Large intestine (tissue), 3 donors: ENCODE data around the gene RPL31. TPM values are rescaled to one million over a fixed set of nuclear protein-coding genes. Genes with fewer than 3 reads are reported as not detected.

Source experiments
- DNase-seq, 2 donors: peaks; one replicate each; pipeline versions ENCODE4 v3.0.0 to v3.0.0-alpha.2; 2013
- H3K27ac ChIP-seq: one replicate; pipeline ENCODE4 v1.5.1; 2013; ENCODE audit warnings: low read length
- H3K27me3 ChIP-seq: 2 replicates; pipeline ENCODE4 v1.6.1; 2013; ENCODE audit warnings: low read length; ENCODE audit not compliant: control insufficient read depth, insufficient read depth
- H3K36me3 ChIP-seq: 2 replicates; pipeline ENCODE4 v1.6.1; 2013; ENCODE audit warnings: low read length; ENCODE audit not compliant: control insufficient read depth, insufficient read depth
- H3K4me1 ChIP-seq: one replicate; pipeline ENCODE4 v1.6.1; 2013; ENCODE audit warnings: low read length; ENCODE audit not compliant: control insufficient read depth, insufficient read depth
- H3K4me3 ChIP-seq: one replicate; pipeline ENCODE4 v1.5.1; 2013; ENCODE audit warnings: low read length
- H3K9me3 ChIP-seq: one replicate; pipeline ENCODE4 v1.6.1; 2013; ENCODE audit warnings: mild to moderate bottlenecking, low read depth, low read length, moderate library complexity; ENCODE audit not compliant: control insufficient read depth
- WGBS: methylation state at CpG from one replicate; pipeline ENCODE4 v1.1.5; 2013; ENCODE audit warnings: low lambda C conversion rate; ENCODE audit not compliant: insufficient coverage; 5-methylcytosine and 5-hydroxymethylcytosine counted together
- polyA plus RNA-seq: library from polyadenylated mRNA; unstranded; fragments of 120-200 nt; gene quantifications from one replicate; pipeline ENCODE4 v1.2.1, GENCODE V29; 2013

RPL31 gene
- polyA plus RNA-seq, 1 donor = 4,666 TPM

- Histone ChIP-seq H3K27ac (no peak overlapping the region), H3K36me3 (peaks cover 67% of the 10 kb centered on the region), H3K27me3 (no peaks in the 10 kb centered on the region), H3K4me3 (no peak overlapping the region), H3K9me3 (no peaks in the 10 kb centered on the region), H3K4me1 (no peaks in the 10 kb centered on the region)
- DNase-seq = no peak
- no CpG with 5 or more reads among the region's 9 CpGs for WGBS
These were observed 30.9 kb upstream of the RPL31 start for GRCh38 chr2:100971221-100971620.

GRCh38 chr2:100972452-100972851, 29.6 kb upstream of the RPL31 start:
- H3K4me1 ChIP-seq = no peaks in the 10 kb centered on the region
- H3K36me3 ChIP-seq = peaks cover 74% of the 10 kb centered on the region
- H3K4me3 ChIP-seq = no peak overlapping the region
- DNase-seq = no peak
- no CpG with 5 or more reads among the region's 7 CpGs for WGBS
- no peaks in the 10 kb centered on the region for H3K27me3 ChIP-seq
- H3K27ac ChIP-seq = no peak overlapping the region
- H3K9me3 ChIP-seq = no peaks in the 10 kb centered on the region

- peaks cover 58% of the 10 kb centered on the region for H3K36me3 ChIP-seq
- H3K27me3 ChIP-seq = no peaks in the 10 kb centered on the region
- H3K9me3 ChIP-seq = no peaks in the 10 kb centered on the region
- DNase-seq = no peak
- H3K4me3 ChIP-seq = no peak overlapping the region
- WGBS = no CpG with 5 or more reads among the region's 22 CpGs
- H3K27ac ChIP-seq = no peak overlapping the region
- H3K4me1 ChIP-seq = no peaks in the 10 kb centered on the region
These were observed 27.2 kb upstream of the RPL31 start for GRCh38 chr2:100974712-100975520.

- no peak overlapping the region for H3K27ac ChIP-seq
- H3K4me1 ChIP-seq = no peaks in the 10 kb centered on the region
- WGBS = no CpG with 5 or more reads among the region's 7 CpGs
- DNase-seq = no peak
- H3K9me3 ChIP-seq = no peaks in the 10 kb centered on the region
- peaks cover 56% of the 10 kb centered on the region for H3K36me3 ChIP-seq
- H3K27me3 ChIP-seq = no peaks in the 10 kb centered on the region
- H3K4me3 ChIP-seq = no peak overlapping the region
These were observed 26.6 kb upstream of the RPL31 start for GRCh38 chr2:100975521-100975785.

GRCh38 chr2:100976061-100976460, 26.0 kb upstream of the RPL31 start:
- peaks cover 54% of the 10 kb centered on the region for H3K36me3 ChIP-seq
- no peaks in the 10 kb centered on the region for H3K27me3 ChIP-seq
- peaks cover 5% of the 10 kb centered on the region for H3K4me1 ChIP-seq
- DNase-seq = no peak
- H3K27ac ChIP-seq = no peak overlapping the region
- no peak overlapping the region for H3K4me3 ChIP-seq
- WGBS = no CpG with 5 or more reads among the region's 6 CpGs
- no peaks in the 10 kb centered on the region for H3K9me3 ChIP-seq

GRCh38 chr2:100976645-100977391, 25.3 kb upstream of the RPL31 start:
- Histone ChIP-seq H3K36me3 (peaks cover 49% of the 10 kb centered on the region), H3K4me1 (peaks cover 9% of the 10 kb centered on the region), H3K27ac (no peak overlapping the region), H3K27me3 (no peaks in the 10 kb centered on the region), H3K9me3 (no peaks in the 10 kb centered on the region), H3K4me3 (no peak overlapping the region)
- no peak for DNase-seq
- no CpG with 5 or more reads among the region's 19 CpGs for WGBS

- WGBS = no CpG with 5 or more reads among the region's 12 CpGs
- H3K4me1 ChIP-seq = peaks cover 9% of the 10 kb centered on the region
- H3K36me3 ChIP-seq = peaks cover 51% of the 10 kb centered on the region
- H3K4me3 ChIP-seq = no peak overlapping the region
- H3K27me3 ChIP-seq = no peaks in the 10 kb centered on the region
- DNase-seq = no peak
- H3K27ac ChIP-seq = no peak overlapping the region
- no peaks in the 10 kb centered on the region for H3K9me3 ChIP-seq
These were observed 24.6 kb upstream of the RPL31 start for GRCh38 chr2:100977511-100977910.

GRCh38 chr2:100978582-100979191, 23.4 kb upstream of the RPL31 start:
- no peak overlapping the region for H3K4me3 ChIP-seq
- H3K9me3 ChIP-seq = no peaks in the 10 kb centered on the region
- peaks cover 50% of the 10 kb centered on the region for H3K36me3 ChIP-seq
- H3K4me1 ChIP-seq = peaks cover 9% of the 10 kb centered on the region
- H3K27ac ChIP-seq = no peak overlapping the region
- WGBS = 75% methylated on average over 1 of the region's 16 CpGs
- no peak for DNase-seq
- no peaks in the 10 kb centered on the region for H3K27me3 ChIP-seq

- H3K27ac ChIP-seq = no peak overlapping the region
- DNase-seq = no peak
- H3K36me3 ChIP-seq = peaks cover 44% of the 10 kb centered on the region
- peaks cover 9% of the 10 kb centered on the region for H3K4me1 ChIP-seq
- H3K27me3 ChIP-seq = no peaks in the 10 kb centered on the region
- H3K4me3 ChIP-seq = no peak overlapping the region
- H3K9me3 ChIP-seq = no peaks in the 10 kb centered on the region
- no CpG with 5 or more reads among the region's 12 CpGs for WGBS
These were observed 22.0 kb upstream of the RPL31 start for GRCh38 chr2:100980046-100980445.

- Histone ChIP-seq H3K36me3 (peaks cover 34% of the 10 kb centered on the region), H3K9me3 (no peaks in the 10 kb centered on the region), H3K27ac (no peak overlapping the region), H3K4me1 (peaks cover 9% of the 10 kb centered on the region), H3K4me3 (no peak overlapping the region), H3K27me3 (no peaks in the 10 kb centered on the region)
- DNase-seq = peak in 1 of 2 donors; percentile 47
- WGBS = 20% methylated on average over 1 of the region's 2 CpGs
These were observed 21.1 kb upstream of the RPL31 start for GRCh38 chr2:100981011-100981410.
